GM12875 (cell line): Measurements from ENCODE around the gene PNRC1.

ENCODE experiments used
- H3K4me3 ChIP-seq: one replicate; pipeline ENCODE4 v1.5.1; 2011; ENCODE audit warnings: low read depth, low read length, control low read depth
- TF ChIP-seq, protein P1 (sequence below): IDR thresholded peaks from 2 replicates; pipeline ENCODE4 v1.5.1; 2011; ENCODE audit warnings: low read depth, mild to moderate bottlenecking, control low read depth, inconsistent platforms, low read length, moderate library complexity, borderline replicate concordance; ENCODE audit not compliant: insufficient read depth

Gene PNRC1

DNA sequence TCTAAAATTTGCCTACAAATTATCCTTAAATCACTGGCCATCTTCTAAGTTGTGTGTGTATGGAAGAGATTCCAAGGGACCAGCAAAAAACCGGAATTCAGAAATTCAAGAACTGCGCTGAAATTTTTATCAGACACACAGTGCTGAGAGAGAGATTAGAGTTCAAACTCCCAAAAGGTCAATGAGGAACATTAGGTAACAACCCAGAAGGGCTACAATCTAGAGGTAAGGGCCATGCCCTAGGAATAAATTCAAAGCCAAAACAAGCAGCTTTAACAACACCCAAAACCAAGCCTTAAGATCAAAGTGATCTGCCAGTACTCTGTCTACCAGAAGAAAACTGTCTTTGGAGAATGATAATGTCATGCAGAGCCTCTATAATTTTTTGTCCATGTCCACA is 19.6 kb downstream of the PNRC1 start:
- H3K4me3 ChIP-seq: no peak overlapping the region
- TF ChIP-seq, protein P1, sequence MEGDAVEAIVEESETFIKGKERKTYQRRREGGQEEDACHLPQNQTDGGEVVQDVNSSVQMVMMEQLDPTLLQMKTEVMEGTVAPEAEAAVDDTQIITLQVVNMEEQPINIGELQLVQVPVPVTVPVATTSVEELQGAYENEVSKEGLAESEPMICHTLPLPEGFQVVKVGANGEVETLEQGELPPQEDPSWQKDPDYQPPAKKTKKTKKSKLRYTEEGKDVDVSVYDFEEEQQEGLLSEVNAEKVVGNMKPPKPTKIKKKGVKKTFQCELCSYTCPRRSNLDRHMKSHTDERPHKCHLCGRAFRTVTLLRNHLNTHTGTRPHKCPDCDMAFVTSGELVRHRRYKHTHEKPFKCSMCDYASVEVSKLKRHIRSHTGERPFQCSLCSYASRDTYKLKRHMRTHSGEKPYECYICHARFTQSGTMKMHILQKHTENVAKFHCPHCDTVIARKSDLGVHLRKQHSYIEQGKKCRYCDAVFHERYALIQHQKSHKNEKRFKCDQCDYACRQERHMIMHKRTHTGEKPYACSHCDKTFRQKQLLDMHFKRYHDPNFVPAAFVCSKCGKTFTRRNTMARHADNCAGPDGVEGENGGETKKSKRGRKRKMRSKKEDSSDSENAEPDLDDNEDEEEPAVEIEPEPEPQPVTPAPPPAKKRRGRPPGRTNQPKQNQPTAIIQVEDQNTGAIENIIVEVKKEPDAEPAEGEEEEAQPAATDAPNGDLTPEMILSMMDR: no peak

DNA sequence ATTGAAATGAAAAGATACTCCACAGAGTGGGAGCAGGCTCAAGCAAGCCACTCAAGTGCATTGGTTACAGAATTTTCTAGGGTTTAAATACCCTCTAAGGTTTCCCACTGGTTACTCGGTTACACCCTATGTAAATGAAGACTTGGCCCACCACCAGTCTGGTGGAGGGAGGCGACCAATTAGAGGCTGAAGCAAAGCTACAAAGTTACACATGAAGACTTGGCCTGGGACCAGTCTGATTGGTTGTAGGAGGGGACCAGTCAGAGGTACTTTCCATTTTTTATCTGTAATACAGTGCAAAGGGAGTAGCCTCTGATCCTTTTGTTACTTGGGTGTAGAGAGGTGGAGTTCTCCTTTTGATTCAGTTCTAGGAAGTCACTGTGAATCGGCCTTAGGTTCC is 29.7 kb downstream of the PNRC1 start:
- no peak overlapping the region for H3K4me3 ChIP-seq
- TF ChIP-seq, protein P1: no peak

DNA sequence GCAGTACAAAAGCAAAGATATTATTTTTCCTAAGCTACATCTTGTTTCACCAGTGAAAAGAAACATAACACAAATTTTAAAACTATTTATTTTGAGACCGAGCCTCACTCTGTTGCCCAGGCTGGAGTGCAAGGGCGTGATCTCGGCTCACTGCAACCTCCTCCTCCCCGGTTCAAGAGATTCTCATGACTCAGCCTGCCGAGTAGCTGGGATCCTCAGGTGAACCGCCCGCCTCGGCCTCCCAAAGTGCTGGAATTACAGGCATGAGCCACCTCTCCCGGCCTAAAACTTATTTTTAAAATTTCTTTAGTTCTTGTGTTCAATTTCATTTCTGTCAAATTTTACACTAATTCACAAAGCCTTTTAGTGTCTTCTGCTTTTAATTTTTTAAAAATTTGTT is 31.4 kb downstream of the PNRC1 start:
- TF ChIP-seq, protein P1: no peak
- no peak overlapping the region for H3K4me3 ChIP-seq

- H3K4me3 ChIP-seq: no peak overlapping the region
- TF ChIP-seq, protein P1: no peak
Observed at GRCh38 chr6:89116702-89117101, 36.2 kb downstream of the PNRC1 start.

DNA sequence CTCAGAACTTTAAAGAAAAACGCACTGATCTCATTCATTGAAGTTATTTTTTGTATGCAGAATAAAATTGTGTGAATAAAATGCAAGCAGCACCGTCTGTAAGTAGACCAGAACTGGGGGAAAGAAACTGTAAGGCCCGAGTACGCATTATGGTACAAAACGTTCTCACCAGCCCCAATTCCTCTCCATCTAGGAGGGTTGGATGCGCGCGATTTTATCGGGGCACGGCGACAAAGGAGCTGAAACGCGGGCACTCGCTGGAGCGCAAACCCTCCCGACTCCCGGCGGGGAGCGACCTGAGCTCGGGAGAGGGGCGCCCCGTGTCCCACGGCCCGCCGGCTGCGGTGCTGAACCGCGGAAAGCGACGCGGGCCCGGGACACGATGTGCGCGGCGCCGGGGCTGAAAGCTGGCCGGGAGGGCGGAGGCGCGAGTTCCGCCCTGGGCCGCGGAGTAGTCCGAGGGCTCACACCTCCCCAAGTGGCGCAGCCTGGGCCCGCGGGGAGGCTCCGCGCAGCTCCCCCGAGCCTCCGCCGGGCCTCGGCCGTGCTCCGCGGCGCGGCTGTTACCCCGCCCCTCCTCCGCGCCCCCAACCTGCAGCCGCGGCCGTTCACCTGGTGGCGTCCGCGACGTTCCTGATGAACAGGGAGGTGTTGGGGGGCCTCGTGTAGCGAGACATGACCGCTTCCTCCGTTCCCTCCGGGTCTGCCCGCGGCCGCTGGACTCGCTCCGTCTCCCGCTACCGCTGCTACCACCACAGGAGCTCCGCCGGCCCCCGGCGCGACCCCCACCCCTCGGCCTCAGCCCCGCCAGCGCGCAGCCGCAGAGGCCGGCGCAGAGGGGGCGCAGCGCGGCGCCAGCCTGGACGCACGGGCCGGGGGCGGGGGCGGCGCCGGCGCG is 36.9 kb downstream of the PNRC1 start, which contains the start of gene SRSF12:
TSS of gene SRSF12 (minus strand) at position 861 of the 898 bp plus-strand sequence. CDS start at position 677, 184 bp downstream.
- TF ChIP-seq, protein P1: no peak

DNA sequence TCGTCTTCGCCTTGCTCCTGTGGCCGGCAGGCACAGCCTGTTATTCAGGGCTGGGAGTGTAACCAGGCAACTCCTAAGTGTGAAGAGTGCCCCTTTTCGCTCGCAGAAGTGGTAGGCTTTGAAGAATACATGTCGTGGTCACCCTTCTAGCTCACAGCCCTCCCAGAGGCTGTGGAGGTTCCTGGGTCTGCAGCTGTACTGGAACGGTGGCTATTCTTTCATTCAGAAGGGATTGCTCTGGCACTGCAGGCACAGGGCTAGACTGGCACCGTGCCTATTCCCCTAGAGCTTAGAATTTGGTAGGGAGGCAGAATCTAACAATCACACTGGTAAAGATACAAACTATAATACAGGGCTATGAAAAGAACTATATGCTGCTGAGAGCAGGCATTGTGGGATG is 38.4 kb downstream of the PNRC1 start:
- H3K4me3 ChIP-seq: no peak overlapping the region
- TF ChIP-seq, protein P1: no peak

More for the DNA sequence above, 36.9 kb downstream of the PNRC1 start, which contains the start of gene SRSF12:
- peak within 1 kb of the TSS; percentile 44 for H3K4me3 ChIP-seq

- TF ChIP-seq, protein P1: no peak
Observed at GRCh38 chr6:89120371-89120770, 39.8 kb downstream of the PNRC1 start.

More at GRCh38 chr6:89120371-89120770, 39.8 kb downstream of the PNRC1 start:
- H3K4me3 ChIP-seq: no peak overlapping the region
